Heart left ventricle (tissue), 16 donors: ENCODE results near the gene CHD5. TPM values are rescaled to one million over a fixed set of nuclear protein-coding genes. Genes with fewer than 3 reads are reported as not detected.
A peak's percentile ranks its signal among the peaks of the same experiment; 100 is the strongest.

ENCODE experiments used
- ATAC-seq, 4 donors: fragments of 200-7000 bp; cut with Tn5 transposase; one replicate each; pipeline ENCODE4 v1.9.1; 2020 to 2022; ENCODE audit warnings: moderate library complexity in 4 of 4, mild to moderate bottlenecking in 3 of 4, moderate number of reproducible peaks in 1 of 4
- DNase-seq, 5 donors: peaks; one replicate each; pipeline ENCODE4 v3.0.0-alpha.2; 2020
- H3K27ac ChIP-seq, 12 donors: fragments of 200-600 bp; sonication (generic) in 4 of 12; one replicate each; pipeline versions ENCODE4 v1.5.0 to v1.8.0; 2016 to 2022; ENCODE audit warnings: mild to moderate bottlenecking in 2 of 12
- H3K27me3 ChIP-seq, 9 donors: fragments of 200-600 bp; sonication (generic) in 2 of 9; one replicate each; pipeline versions ENCODE4 v1.5.1 to v1.8.0; 2016 to 2022; ENCODE audit warnings: mild to moderate bottlenecking in 3 of 9
- H3K36me3 ChIP-seq, 9 donors: fragments of 200-600 bp; sonication (generic) in 2 of 9; one replicate each; pipeline versions ENCODE4 v1.5.0 to v1.8.0; 2018 to 2022; ENCODE audit warnings: mild to moderate bottlenecking in 2 of 9
- H3K4me1 ChIP-seq, 12 donors: fragments of 200-600 bp; sonication (generic) in 4 of 12; one replicate each; pipeline versions ENCODE4 v1.5.0 to v1.8.0; 2016 to 2022; ENCODE audit warnings: mild to moderate bottlenecking in 3 of 12
- H3K4me3 ChIP-seq, 12 donors: fragments of 200-600 bp; sonication (generic) in 4 of 12; one replicate each; pipeline versions ENCODE4 v1.5.0 to v1.8.0; 2017 to 2022; ENCODE audit warnings: mild to moderate bottlenecking in 9 of 12, moderate library complexity in 4 of 12
- H3K9me3 ChIP-seq, 12 donors: fragments of 200-600 bp; sonication (generic) in 4 of 12; one replicate each; pipeline versions ENCODE4 v1.5.0 to v1.8.0; 2016 to 2022; ENCODE audit warnings: mild to moderate bottlenecking in 1 of 12
- POLR2A ChIP-seq, 2 donors: fragments of 450-650 bp; IDR thresholded peaks; one replicate each; pipeline ENCODE4 v1.6.1; 2017; ENCODE audit warnings: antibody characterized with exemption in 2 of 2, mild to moderate bottlenecking in 2 of 2, moderate library complexity in 2 of 2
- WGBS, 4 donors: extraction: QIAGEN DNeasy Blood & Tissue Kit in 2 of 4; methylation state at CpG; one replicate each; pipeline versions ENCODE4 v1.1.5 to v1.1.7; 2013 to 2018; 5-methylcytosine and 5-hydroxymethylcytosine counted together
- intact Hi-C, 10 donors: fragments of 100-400 bp; cut with DNase I; formaldehyde crosslinking; loops; one replicate each; pipeline versions ENCODE4 v1.11.1 to v1.14.2; 2022
- polyA plus RNA-seq, 2 donors: library from polyadenylated mRNA; stranded (reverse); fragments of 200-250 nt; gene quantifications; one replicate each; pipeline ENCODE4 v1.2.3, GENCODE V29; 2013
- total RNA-seq, 9 donors: library from RNA; depleted of rRNA in 2 of 9; stranded (reverse); fragments of >200 nt in 2 of 9; fragmentation: NEBNext Ultra II Directional in 3 of 9; extraction: Animal tissue kit (Norgen Biotek cat#: 25700) in 3 of 9; gene quantifications; one replicate each; pipeline versions ENCODE4 v1.1.0 to v1.2.4, GENCODE V29; 2016 to 2023
- TF ChIP-seq, protein P1 (sequence below), 12 donors: fragments of 200-600 bp; sonication (generic) in 4 of 12; IDR thresholded peaks; one replicate each; pipeline versions ENCODE4 v1.5.0 to v1.8.0; 2018 to 2022; ENCODE audit warnings: antibody characterized with exemption in 12 of 12, mild to moderate bottlenecking in 5 of 12
- donor health status: ischemic (EF 13 %, LVEDD 7.1; RV severe dilation, severe dysfunction).
- donor health status: healthy with polysubstance abuse.
- donor health status: DM: no; HTN: yes; CAD: no.
- donor health status: DM: no; HTN: no; CAD: no.
- donor health status: ischemic (EF 25% LVEDD 6.9; RV normal size, moderate dysfunction).
- donor health status: ischemic (EF 25% LVEDD 5.7; RV mildly dilated, moderate dysfunction).
- donor health status: healthy.
- donor health status: DM: yes; HTN: yes; CAD: no.
- donor health status: ischemic (EF 35%, LVEDD 5.7; RV mildly dilated, moderate dysfunction).
- donor health status: nonischemic (EF 11% LVEDD 7.7; RV severe dilation, severe dysfunction).
- donor health status: DM: yes; HTN: yes; CAD: no.
- donor health status: PGD.
- donor health status: ischemic (EF 29% LVEDD 5.4; RV normal size, mild dysfunction).
- donor health status: nonischemic (EF 23%, LVEDD 6.1; RV moderate dilation, normal function).

Gene CHD5
- total and polyA plus RNA-seq, 11 donors: 0.07 to 1.3 (median 0.22) TPM; not detected in 2

DNA sequence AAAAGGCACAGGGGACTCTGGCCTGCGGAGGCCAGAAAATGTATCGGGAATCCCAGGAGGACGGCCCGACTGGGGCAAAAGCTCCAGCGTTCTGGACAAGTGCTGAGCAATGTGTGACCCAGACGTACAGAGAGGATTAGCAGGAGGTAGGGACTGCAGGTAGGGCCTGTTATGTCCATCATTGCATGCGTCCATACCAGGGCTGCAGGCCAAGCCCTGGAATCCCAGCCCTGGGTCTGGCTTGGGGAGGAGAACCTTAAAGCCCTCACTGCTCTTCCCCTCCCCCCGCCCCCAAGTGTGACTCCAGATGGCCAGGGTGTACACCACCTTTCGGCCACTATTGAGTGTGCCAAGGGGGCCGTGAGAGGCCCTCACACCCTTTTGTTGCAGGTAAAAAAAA, 27.8 kb upstream of the CHD5 start:
- WGBS, 4 donors: 44 to 64% (median 58%) methylated on average over 10 of the region's 10 CpGs
- no peaks in the 10 kb centered on the region for H3K9me3 ChIP-seq
- ATAC-seq: no peak
- H3K27me3 ChIP-seq: peaks cover 0 to 34% (median 0%) of the 10 kb centered on the region in 9 donors
- H3K4me3 ChIP-seq: peak overlapping the region in 6 of 12 donors; percentile 31 to 80 (median 70)
- peaks cover 0 to 30% (median 17%) of the 10 kb centered on the region in 9 donors for H3K36me3 ChIP-seq
- H3K4me1 ChIP-seq: peaks cover 0 to 57% (median 44%) of the 10 kb centered on the region in 12 donors
- TF ChIP-seq, protein P1, sequence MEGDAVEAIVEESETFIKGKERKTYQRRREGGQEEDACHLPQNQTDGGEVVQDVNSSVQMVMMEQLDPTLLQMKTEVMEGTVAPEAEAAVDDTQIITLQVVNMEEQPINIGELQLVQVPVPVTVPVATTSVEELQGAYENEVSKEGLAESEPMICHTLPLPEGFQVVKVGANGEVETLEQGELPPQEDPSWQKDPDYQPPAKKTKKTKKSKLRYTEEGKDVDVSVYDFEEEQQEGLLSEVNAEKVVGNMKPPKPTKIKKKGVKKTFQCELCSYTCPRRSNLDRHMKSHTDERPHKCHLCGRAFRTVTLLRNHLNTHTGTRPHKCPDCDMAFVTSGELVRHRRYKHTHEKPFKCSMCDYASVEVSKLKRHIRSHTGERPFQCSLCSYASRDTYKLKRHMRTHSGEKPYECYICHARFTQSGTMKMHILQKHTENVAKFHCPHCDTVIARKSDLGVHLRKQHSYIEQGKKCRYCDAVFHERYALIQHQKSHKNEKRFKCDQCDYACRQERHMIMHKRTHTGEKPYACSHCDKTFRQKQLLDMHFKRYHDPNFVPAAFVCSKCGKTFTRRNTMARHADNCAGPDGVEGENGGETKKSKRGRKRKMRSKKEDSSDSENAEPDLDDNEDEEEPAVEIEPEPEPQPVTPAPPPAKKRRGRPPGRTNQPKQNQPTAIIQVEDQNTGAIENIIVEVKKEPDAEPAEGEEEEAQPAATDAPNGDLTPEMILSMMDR (IDR thresholded peaks at IDR 0.05): no peak
- no peak for TF ChIP-seq POLR2A (IDR thresholded peaks at IDR 0.05)
- H3K27ac ChIP-seq: peak overlapping the region in 7 of 12 donors; percentile 41 to 99 (median 92)
- intact Hi-C loops: loop anchor here in 4 of 10 donors (2.0 to 10.0 kb wide), 3 partner anchors 15 to 153 kb away; partner anchors contain the start of gene HES3 (in 3 of the 4)
- DNase-seq: no peak

GRCh38 chr1:6207075-6207885, 27.2 kb upstream of the CHD5 start:
- WGBS, 4 donors: 46 to 78% (median 69%) methylated on average over 11 to 19 of the region's 19 CpGs
- peak; percentile 37 to 53 (median 42) for ATAC-seq
- H3K27ac ChIP-seq: peak overlapping the region in 11 of 12 donors; percentile 86 to 99 (median 92)
- DNase-seq: peak in 2 of 5 donors; percentile 48 to 62
- H3K27me3 ChIP-seq: peaks cover 0 to 34% (median 0%) of the 10 kb centered on the region in 9 donors
- intact Hi-C loops: loop anchor here in 3 of 10 donors (5.0 to 10.0 kb wide), 2 partner anchors 35 to 152 kb away; partner anchors contain the start of gene HES3 (in 3 of the 3)
- TF ChIP-seq, protein P1 (IDR thresholded peaks at IDR 0.05): no peak
- TF ChIP-seq POLR2A (IDR thresholded peaks at IDR 0.05): no peak
- peak overlapping the region; percentile 47 to 80 (median 68) for H3K4me3 ChIP-seq
- H3K9me3 ChIP-seq: no peaks in the 10 kb centered on the region
- H3K36me3 ChIP-seq: peaks cover 0 to 25% (median 14%) of the 10 kb centered on the region in 9 donors
- H3K4me1 ChIP-seq: peaks cover 0 to 57% (median 44%) of the 10 kb centered on the region in 12 donors

- intact Hi-C loops: loop anchor here in 3 of 10 donors (5.0 to 10.0 kb wide), 2 partner anchors 36 to 152 kb away; partner anchors contain the start of gene HES3 (in 3 of the 3)
- 13 to 65% (median 25%) methylated on average over 20 to 25 of the region's 25 CpGs for WGBS, 4 donors
- peak in 2 of 4 donors; percentile 0 for ATAC-seq
Measured at GRCh38 chr1:6206520-6206855, 26.4 kb upstream of the CHD5 start.

More at GRCh38 chr1:6206520-6206855, 26.4 kb upstream of the CHD5 start:
- peak in 1 of 5 donors; percentile 37 for DNase-seq
- no peaks in the 10 kb centered on the region for H3K9me3 ChIP-seq
- H3K27me3 ChIP-seq: peaks cover 0 to 34% (median 0%) of the 10 kb centered on the region in 9 donors
- H3K36me3 ChIP-seq: peaks cover 0 to 17% (median 9%) of the 10 kb centered on the region in 9 donors
- peak overlapping the region; percentile 86 to 99 (median 92) for H3K27ac ChIP-seq
- no peak for TF ChIP-seq POLR2A (IDR thresholded peaks at IDR 0.05)
- TF ChIP-seq, protein P1 (IDR thresholded peaks at IDR 0.05): no peak
- H3K4me1 ChIP-seq: peaks cover 0 to 57% (median 44%) of the 10 kb centered on the region in 12 donors
- H3K4me3 ChIP-seq: peak overlapping the region; percentile 47 to 80 (median 68)
